GM18519 (cell line): Measurements from ENCODE around the gene ANKDD1B.
"Not testable (repeated sequence)": the region's sequence is repeated elsewhere in the genome, so short reads cannot be mapped to it uniquely, and the experiment has no call there.

Source experiments
- ATAC-seq: cut with Tn5 transposase; IDR thresholded peaks from one replicate; pipeline ENCODE4 v1.9.1; 2021; ENCODE audit warnings: mild to moderate bottlenecking, moderate library complexity; ENCODE audit not compliant: unreplicated experiment, low FRiP score

The ANKDD1B gene

DNA sequence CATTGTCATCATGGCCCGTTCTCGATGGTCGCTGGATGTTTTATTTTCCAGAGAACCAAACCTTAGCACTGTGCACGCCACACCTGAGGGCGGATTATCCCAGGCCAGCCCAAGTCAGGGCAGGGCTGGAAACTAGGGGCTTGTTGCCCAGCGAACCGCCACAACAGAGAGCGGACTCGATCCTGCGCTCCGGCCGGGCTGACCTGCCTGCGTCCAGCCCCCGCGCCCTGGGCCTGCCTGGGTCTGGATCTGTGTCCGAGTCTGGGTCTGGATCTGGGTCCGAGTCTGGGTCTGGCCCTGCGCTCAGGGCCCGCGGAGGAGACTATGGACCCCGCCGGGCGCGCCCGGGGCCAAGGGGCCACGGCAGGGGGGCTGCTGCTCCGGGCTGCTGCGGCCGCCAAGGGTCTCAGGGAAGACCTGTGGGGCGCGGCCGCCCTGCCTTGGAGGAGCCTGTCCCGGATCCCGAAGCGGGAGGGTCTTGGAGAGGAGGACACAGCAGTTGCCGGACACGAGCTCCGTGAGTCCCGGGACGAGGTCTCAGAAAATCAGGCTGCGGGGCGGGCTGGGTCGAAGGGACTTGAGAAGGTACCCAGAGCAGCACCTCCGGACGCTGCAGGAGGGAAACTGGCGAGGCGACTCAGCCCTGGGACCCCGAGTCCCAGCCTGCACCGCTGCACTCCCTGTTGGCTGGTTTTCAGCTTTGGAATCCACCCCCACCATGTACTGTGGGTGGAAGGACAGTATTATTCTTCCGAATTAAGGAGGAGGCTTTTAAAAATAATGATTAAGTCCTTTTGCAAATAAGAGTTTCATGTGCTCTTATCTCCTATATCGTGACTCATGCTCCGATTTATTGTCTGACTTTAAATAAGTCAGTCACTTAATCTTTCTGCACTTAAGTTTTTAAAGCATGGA lies at the start of gene ANKDD1B:
Gene ANKDD1B, plus strand, starts transcription at position 143 of the 915 bp plus-strand sequence. Its CDS starts 182 bp downstream, at position 325.
- ATAC-seq, result no peak

DNA sequence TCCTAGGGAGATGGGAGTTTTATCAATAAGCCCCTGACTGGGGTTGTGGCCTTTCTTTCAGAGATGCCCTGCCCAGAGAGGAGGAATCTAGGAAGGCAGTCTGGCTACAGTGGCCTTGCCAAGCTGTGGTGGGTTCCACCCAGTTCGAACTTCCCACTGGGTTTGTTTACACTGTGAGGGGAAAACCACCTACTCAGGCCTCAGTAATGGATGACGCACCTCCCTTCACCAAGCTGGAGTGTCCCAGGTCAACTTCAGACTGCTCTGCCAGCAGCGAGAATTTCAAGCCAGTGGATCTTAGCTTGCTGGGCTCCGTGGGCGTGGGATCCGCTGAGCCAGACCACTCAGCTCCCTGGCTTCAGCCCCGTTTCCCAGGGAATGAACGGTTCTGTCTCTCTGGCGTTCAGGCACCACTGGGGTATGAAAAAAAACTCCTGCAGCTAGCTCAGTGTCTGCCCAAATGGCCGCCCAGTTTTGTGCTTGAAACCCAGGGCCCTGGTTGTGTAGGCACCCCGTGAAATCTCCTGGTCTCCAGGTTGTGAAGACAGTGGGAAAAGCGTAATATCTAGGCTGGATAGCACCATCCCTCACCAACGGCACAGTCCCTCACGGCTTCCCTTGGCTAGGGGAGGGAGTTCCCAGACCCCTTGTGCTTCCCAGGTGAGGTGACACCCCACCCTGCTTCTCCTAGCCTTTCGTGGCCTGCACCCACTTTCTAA lies 45.1 kb upstream of the ANKDD1B start:
- ATAC-seq, result not testable (repeated sequence)

DNA sequence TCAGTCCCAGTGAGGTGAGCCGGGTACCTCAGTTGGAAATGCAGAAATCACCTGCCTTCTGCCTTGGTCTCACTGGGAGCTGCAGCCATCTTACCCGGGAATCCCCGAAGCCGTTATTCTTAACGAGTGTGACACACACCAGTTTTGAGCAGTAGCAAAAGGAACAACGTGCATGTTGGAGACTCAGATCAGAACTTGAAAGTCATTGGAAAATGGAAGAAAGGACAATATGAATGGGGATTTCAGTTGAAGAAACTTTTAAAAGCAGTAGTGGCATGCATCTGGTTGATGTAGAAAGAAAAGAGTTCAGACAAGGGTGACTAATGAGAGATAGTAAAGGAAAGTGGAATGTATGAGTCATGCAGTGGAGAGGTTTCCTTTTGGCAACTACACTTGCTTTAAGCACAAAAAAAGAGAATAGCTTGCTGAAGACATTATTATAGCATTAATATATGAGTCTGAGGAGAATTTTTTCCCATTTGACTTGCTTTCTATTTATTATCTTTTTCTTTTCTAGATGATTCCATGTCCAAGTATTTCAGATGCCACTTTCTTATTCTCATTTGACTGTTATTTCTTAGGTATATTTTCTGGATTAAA lies 44.4 kb upstream of the ANKDD1B start:
- peak; percentile 85 for ATAC-seq

DNA sequence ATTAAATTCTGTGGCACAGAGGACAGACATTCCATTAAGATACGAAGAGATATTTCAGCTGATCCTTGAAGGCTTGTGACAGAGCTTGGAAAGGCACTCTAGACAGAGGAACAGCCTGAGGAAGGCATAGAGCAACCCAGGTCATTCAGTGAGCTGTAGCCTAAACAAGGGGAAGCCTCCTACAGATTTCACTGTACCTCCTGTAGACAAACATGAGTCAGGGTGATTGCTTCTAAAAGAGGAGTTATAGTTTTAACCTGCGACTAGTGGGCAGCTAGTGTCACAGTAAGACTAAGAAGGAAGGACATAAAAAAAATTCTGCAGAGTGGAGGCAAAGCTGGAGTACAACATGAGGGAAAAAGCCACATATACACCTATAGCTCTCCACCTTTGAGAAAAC lies 43.5 kb upstream of the ANKDD1B start:
- ATAC-seq, result no peak

DNA sequence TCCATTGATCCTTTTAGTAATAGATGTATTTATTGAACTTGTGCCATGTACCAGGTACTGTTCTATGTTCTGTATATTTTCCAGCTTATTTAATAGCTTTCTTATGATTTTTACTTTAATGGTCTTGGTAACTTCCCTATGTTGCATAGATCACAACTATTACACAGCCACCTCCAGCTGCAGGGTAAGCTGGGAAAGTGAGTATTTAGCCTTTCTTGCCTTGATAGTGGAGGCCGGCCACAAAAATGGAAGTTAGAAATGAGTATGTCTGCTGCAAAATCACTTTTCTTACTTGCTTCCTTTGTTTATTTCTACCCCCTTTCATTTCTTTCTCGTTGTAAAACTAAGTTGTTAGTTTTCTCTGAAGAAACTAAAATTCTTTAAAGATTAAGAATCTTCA lies 43.1 kb upstream of the ANKDD1B start:
- ATAC-seq, result no peak

DNA sequence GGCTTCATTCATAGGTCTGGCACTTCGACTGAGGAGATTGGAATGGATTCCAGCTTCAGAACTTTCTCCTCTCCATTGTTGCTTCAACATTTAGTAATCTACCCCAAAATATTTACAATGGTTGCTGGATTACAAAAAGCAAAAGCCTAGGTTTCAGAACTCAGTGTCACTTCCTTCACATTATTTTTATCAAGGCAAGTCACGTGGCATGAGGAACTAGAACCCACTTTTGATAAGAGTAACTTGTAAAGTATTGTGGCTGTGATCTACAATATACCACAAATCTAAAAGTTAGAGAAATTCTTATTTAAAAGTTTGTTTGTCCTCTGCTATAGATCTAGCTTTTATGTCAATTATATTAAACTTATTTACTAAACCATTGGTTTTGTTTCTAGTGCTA lies 39.7 kb upstream of the ANKDD1B start:
- no peak for ATAC-seq

DNA sequence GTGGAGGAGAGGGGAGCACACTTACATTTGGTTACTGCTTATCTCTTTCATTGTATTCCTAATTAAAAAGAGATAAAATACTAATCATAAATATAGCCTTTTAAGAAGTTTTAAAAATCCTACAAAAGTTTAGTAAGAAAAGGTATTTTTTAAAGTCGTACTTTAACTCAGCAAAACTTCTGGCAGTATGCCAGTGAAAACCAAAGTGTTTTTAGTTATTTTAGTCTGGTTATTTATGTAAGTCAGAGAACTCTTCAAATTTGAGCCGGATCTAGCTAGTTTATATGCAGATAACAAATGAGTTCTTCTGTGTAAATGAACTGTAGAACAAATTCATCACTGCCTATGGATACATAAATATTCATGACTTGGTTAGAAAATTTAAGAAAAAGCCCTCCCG lies 36.5 kb upstream of the ANKDD1B start:
- peak; percentile 11 for ATAC-seq

DNA sequence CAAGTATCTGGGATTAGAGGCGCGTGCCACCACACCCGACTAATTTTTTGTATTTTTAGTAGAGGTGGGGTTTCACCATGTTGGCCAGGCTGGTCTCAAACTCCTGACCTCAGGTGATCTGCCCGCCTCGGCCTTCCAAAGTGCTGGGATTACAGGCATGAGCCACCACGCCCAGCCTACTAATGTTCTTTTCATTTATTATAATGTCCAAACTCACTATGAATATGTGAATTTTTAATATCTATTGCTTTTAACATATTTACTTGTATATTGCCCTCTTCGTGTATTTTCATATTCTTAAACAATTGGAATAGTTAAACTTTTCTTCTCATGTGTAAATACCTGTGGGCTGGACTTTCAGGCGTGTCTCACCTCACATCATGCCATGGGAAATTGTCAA lies 33.0 kb upstream of the ANKDD1B start:
- ATAC-seq, result not testable (repeated sequence)

DNA sequence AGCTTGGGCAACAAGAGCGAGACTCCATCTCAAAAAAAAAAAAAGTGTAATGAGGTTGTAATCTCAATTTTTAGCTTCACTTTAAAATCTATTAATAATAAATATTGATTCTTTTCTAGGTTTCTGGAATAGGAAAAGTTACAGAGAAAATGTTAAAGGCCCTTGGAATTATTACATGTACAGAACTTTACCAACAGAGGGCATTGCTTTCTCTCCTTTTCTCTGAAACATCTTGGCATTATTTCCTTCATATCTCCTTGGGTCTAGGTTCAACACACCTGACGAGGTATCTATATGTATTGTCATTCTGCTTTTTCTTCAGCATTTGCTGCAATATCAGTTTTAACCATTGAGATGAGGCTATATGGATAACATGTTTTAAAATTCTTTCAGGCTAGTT lies 26.6 kb upstream of the ANKDD1B start:
- no peak for ATAC-seq

DNA sequence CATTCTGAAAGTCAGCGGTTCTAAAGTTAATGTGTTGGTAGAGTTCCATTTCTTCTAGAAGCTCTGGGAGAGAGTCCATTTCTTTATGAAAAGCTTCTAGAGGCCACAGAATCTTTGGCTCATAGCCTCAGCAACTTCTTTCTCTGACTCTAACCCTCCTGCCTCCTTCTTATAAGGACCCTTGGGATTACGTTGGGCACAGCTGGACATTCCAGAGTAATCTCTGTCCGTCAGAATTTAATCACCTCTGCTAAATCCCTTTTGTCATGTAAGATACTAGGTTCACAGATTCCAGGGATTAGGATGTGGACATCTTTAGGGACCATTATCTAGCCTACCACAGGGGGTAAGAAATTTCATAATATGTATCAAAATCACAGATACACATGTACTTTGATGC lies 22.6 kb upstream of the ANKDD1B start:
- no peak for ATAC-seq

DNA sequence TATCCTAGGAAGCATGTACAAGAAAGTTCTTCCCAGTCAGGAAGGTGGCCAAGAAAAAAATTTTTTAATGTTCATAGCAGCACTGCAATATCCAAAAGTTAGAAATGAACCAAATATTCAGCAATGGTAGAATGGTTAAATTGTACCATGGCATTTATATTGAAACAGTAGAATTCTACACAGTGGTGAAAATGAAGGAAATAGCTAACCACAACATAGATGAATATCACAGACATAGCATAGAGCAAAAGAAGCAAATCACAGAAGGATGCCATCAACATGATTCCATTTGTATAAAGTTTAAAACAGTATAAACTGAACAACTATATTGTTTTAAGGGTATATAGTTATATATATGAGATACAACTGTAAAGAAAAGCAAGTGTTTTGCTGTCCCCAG lies 10.7 kb upstream of the ANKDD1B start:
- no peak for ATAC-seq

DNA sequence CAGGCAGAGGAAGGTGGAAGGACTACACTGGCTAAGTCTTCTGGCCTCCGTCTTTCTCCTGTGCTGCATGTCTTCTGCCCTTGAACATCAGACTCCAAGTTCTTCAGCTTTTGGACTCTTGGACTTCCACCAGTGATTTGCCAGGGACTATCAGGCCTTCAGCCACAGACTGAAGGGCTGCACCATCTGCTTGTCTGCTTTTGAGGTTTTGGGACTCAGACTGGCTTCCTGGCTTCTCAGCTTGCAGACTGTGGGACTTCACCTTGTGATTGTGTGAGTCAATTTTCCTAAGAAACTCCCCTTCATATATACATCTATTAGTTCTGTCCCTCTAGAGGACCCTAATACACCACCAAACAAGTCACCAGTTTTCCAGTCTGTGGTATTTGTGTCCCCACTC lies 9.7 kb upstream of the ANKDD1B start:
- ATAC-seq, result no peak

DNA sequence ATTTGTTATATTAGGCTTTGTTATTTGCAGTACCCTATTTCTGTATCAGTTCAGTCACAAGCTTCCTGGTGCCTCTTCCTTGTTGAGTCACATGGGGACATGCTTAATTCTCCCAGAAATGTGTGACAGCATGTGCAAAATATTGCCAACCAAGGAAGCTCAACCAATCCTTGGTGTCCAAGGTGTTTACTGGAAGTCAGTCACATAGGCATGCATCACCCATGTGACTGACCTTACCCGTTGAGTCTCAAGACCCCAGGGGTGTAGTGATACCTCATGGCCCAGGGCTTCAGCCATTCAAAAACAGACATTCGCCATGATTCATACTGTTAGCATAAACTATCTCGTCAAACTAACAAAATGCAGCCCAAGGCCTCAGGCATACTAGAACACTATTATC lies 9.3 kb upstream of the ANKDD1B start:
- ATAC-seq, result no peak

DNA sequence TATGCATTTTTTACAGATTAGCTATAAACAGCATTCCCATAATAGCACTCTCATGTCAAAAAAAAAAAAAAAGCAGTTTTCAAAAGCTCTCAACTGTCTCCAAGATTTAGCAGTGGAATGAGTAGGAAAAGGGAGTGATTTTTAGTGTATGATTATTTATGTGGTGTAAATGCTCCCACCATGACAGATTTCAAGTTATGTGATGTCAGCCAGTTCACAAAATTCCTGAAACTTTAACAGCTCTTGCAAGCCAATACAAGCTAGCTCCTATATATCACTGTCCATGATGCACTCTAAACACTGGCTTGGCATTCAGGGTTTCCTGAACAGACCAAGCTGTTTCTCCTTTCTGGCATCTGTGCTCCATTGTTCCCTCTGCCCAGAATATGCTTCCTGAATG lies 7.9 kb upstream of the ANKDD1B start:
- ATAC-seq, result no peak

DNA sequence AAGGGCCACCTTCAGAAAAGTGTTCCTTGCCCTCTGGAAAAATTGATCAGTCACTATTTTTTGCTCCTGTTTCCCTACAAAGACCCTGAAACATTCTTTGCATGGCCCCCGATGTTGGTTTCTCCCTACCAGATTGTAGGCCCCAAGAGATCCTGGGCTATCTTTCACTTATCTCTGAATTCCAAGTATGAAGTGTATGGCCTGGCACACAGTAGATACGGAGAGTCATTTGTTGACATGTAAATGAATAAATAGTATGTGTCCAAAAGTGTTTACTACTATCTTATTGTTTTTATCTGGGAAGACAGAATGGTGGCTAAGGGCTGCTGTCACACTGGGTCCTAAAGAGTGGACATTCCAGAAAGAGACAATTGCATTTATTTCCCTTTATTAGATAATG lies 7.4 kb upstream of the ANKDD1B start:
- ATAC-seq, result no peak

DNA sequence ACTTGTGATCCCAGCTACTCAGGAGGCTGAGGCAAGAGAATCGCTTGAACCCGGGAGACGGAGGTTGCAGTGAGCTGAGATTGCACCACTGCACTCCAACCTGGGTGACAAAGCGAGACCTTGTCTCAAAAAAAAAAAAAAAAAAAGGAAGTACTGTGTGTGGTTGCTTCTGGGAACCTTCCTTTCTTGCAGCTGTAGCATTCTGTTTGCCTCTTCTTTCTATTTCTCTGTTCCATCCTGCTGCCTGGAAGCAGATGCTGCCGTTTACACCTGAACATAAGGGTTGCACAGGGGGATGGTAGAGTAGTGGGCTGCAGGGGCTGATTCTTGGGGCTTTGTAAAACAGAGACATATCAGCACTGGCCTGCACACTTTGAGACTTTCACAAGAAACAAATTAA lies 3.9 kb upstream of the ANKDD1B start:
- ATAC-seq, result not testable (repeated sequence)

DNA sequence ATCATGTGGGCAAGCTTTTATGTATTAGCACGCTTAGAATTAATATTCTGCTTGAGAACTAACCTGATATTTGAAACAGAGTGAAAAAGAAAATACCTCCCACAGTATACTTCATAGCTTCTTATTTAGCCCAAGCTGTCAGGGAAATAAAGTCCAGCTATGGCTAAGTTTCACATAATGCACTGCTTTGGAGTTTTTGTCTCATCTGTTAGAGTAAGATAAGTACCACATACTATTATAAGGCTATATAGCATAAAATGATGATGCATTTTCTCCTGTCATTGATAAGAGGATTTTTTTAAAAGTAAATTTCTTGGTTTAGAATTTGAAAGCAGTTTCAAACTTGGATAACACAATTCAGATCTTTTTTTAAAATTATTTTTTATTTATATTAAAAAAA lies 2.4 kb upstream of the ANKDD1B start:
- ATAC-seq, result no peak

DNA sequence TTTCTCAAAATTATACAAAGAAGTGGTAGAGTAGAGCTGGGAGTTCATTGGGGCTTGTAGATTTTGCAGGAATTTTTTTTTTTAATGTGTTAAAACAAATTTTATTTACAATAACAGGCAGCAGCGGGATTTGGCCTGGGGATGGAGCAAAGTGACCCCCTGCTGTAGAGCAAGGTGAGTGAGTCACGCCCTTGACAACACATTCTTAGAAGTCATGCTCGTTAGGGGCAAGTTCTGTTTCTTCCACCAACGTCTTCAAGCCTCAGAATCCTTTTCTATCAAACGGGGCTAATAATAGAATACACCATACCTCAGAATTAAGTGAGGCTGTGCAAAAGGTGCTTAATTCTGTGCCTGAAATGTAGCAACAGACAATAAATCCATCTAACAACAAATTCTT lies 1.1 kb upstream of the ANKDD1B start:
- ATAC-seq, result no peak

DNA sequence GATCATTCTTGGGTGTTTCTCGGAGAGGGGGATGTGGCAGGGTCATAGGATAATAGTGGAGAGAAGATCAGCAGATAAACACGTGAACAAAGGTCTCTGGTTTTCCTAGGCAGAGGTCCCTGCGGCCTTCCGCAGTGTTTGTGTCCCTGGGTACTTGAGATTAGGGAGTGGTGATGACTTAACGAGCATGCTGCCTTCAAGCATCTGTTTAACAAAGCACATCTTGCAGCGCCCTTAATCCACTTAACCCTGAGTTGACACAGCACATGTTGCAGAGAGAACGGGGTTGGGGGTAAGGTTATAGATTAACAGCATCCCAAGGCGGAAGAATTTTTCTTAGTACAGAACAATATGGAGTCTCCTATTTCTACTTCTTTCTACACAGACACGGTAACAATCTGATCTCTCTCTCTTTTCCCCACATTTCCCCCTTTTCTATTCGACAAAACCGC lies 368 bp upstream of the ANKDD1B start:
- ATAC-seq, result not testable (repeated sequence)

DNA sequence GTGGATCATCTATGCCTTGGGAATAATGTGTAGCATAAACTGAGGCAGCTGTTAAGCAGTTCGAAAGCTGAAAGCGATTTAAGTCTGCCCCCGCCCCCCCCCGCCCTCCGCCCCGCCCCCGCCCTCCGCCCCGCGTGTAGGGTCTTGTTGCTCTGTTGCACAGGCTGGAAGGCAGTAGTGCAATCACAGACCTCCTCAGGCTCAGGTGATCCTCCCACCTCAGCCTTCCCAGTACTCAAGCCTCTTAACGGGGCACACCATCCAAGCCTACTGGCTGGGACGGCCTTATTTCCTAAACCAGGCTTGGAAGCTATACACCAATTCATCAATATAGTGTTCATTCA lies 945 bp downstream of the ANKDD1B start:
- no peak for ATAC-seq

DNA sequence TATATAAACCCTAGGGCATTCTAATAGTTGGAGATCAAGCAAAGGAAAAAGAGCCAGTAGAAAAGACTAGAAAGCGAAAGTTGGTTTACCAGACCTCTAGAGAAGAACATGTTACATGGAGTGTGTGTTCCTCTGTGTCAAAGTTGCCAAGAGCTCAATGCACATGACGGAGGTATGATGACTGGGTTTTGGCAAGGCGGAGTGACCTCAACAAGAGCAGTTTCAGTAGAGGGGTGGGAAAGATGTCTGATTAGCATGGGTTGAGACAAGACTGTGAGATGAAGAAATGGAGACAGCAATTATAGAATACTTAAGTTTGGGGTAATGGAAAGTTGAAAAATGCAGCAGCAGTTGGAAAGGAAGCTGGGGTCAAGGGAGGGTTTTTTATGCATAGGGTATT lies 1.6 kb downstream of the ANKDD1B start:
- no peak for ATAC-seq
